ENCODE data around the gene GPR50.

- TF ChIP-seq CTCF (IDR thresholded peaks at IDR 0.05; ENCODE audit: poor library complexity, severe bottlenecking): no peak
- TF ChIP-seq POLR2AphosphoS5 (IDR thresholded peaks at IDR 0.05): no peak
- no peak for TF ChIP-seq MXI1 (conservative IDR thresholded peaks at IDR 0.05; ENCODE audit: poor library complexity, severe bottlenecking)
Observed at GRCh38 chrX:151169783-151170182, 6.6 kb upstream of the GPR50 start.

All from neural cell (in vitro differentiated cells).